K562 (cell line): ENCODE measurements around the gene SNPH. TPM values are rescaled to one million over a fixed set of nuclear protein-coding genes. Genes with fewer than 3 reads are reported as not detected.

Experiments used
- ATAC-seq: fragments of 200-7000 bp; cut with Tn5 transposase; 3 replicates; pipeline ENCODE4 v1.9.1; 2020; ENCODE audit warnings: moderate library complexity
- BruUV-seq: library from RNA; stranded (reverse); fragments of 400-500 nt; replicated peaks from 2 replicates; lab custom pipeline; 2021; lab: Mats Ljungman, UMichigan
- CTCF ChIA-PET: fragments of 300-600 bp; formaldehyde crosslinking; extraction: SDS; loops from one replicate; lab custom pipeline; 2021; ENCODE audit warnings: low intra/inter-chr PET ratio; lab: Yijun Ruan, JAX
- POLR2A ChIA-PET: fragments of 300-600, 350-650 bp; sonication (Branson Sonifier 250); formaldehyde crosslinking; extraction: SDS; loops from one replicate; lab custom pipeline; 2021; ENCODE audit warnings: antibody characterized with exemption, inconsistent platforms; lab: Yijun Ruan, JAX
- DNase-seq, 4 experiments: peaks; one replicate each; pipeline versions ENCODE4 v3.0.0 to v3.0.0-alpha.2; 2011 to 2018; ENCODE audit warnings: low spot score in 3 of 4, mixed read lengths in 3 of 4; ENCODE audit errors: extremely low read depth in 1 of 4
- FAIRE-seq: peaks from 2 replicates; lab custom pipeline; 2011; peaks lifted over from hg19 to GRCh38; lab: Jason Lieb, UNC
- H2AFZ ChIP-seq: 2 replicates; pipeline ENCODE4 v1.6.0; 2011; ENCODE audit warnings: low read depth, low read length, control low read depth, inconsistent platforms
- H3K27ac ChIP-seq: fragments of 200-600 bp; 3 replicates; pipeline ENCODE4 v1.8.0; 2011; ENCODE audit warnings: low read depth, mild to moderate bottlenecking, control low read depth, inconsistent platforms, low read length, moderate library complexity, mixed read lengths; ENCODE audit errors: extremely low read depth
- H3K27me3 ChIP-seq, 2 experiments: fragments of 300-600 bp in 1 of 2; 2 replicates in 1 of 2; 3 replicates in 1 of 2; pipeline versions ENCODE4 v1.6.0 to v1.8.0; 2011; ENCODE audit warnings: inconsistent platforms in 2 of 2, low read length in 2 of 2, mild to moderate bottlenecking in 1 of 2, mixed read lengths in 1 of 2, moderate library complexity in 1 of 2; ENCODE audit not compliant: control insufficient read depth in 2 of 2, insufficient read depth in 2 of 2
- H3K36me3 ChIP-seq: fragments of 300-600 bp; 3 replicates; pipeline ENCODE4 v1.8.0; 2011; ENCODE audit warnings: mild to moderate bottlenecking, low read length, inconsistent platforms; ENCODE audit not compliant: control insufficient read depth, insufficient read depth
- H3K4me1 ChIP-seq, 2 experiments: fragments of 200-600 bp in 1 of 2; replicated peaks in 1 of 2; 2 replicates in 1 of 2; 3 replicates in 1 of 2; pipeline versions ENCODE4 v1.5.1 to v1.8.0; 2011; ENCODE audit warnings: inconsistent platforms in 2 of 2, low read length in 2 of 2, mild to moderate bottlenecking in 1 of 2, mixed read lengths in 1 of 2, moderate library complexity in 1 of 2; ENCODE audit not compliant: control insufficient read depth in 2 of 2, insufficient read depth in 2 of 2
- H3K4me2 ChIP-seq: 2 replicates; pipeline ENCODE4 v1.6.1; 2011; ENCODE audit warnings: low read length, control low read depth, inconsistent platforms, mixed read lengths; ENCODE audit not compliant: insufficient read depth
- H3K4me3 ChIP-seq: fragments of 200-600 bp; sonication (generic), shearing (Covaris generic); 2 replicates; pipeline ENCODE4 v1.5.1; 2016; ENCODE audit warnings: control low read depth, inconsistent platforms
- H3K79me2 ChIP-seq: fragments of 200-600 bp; 3 replicates; pipeline ENCODE4 v1.8.0; 2011; ENCODE audit warnings: low read length, inconsistent platforms; ENCODE audit not compliant: control insufficient read depth, insufficient read depth
- H3K9ac ChIP-seq, 2 experiments: 2 replicates each; pipeline versions ENCODE4 v1.6.0 to v1.6.1; 2011; ENCODE audit warnings: low read depth in 2 of 2, low read length in 2 of 2, control low read depth in 1 of 2, inconsistent platforms in 1 of 2, mild to moderate bottlenecking in 1 of 2, mixed read lengths in 1 of 2; ENCODE audit not compliant: insufficient read depth in 1 of 2
- H3K9me1 ChIP-seq: one replicate; pipeline ENCODE4 v1.6.0; 2011; ENCODE audit warnings: inconsistent platforms, mild to moderate bottlenecking, low read length, moderate library complexity; ENCODE audit not compliant: control insufficient read depth, insufficient read depth
- H3K9me3 ChIP-seq: replicated peaks from 2 replicates; pipeline ENCODE4 v1.5.1; 2011; ENCODE audit warnings: low read depth, low read length, inconsistent platforms; ENCODE audit not compliant: control insufficient read depth, insufficient read depth
- H4K20me1 ChIP-seq: replicated peaks from 2 replicates; pipeline ENCODE4 v1.6.1; 2011; ENCODE audit warnings: low read length, inconsistent platforms, mixed read lengths; ENCODE audit not compliant: control insufficient read depth, insufficient read depth
- RFX1 ChIP-seq: fragments of 450-650 bp; IDR thresholded peaks from 2 replicates; pipeline ENCODE4 v1.6.1; 2016; ENCODE audit warnings: mild to moderate bottlenecking, moderate library complexity
- ZZZ3 ChIP-seq: fragments of 450-650 bp; IDR thresholded peaks from 2 replicates; pipeline ENCODE4 v1.6.1; 2016; ENCODE audit warnings: antibody characterized with exemption, mild to moderate bottlenecking, moderate library complexity
- WGBS: fragments of 100-300 bp; shearing (Covaris generic); methylation state at CpG from one replicate; pipeline ENCODE4 v1.1.6; 2016; ENCODE audit warnings: low coverage, mixed read lengths; ENCODE audit not compliant: insufficient coverage; ENCODE audit errors: missing lambda C conversion rate; 5-methylcytosine and 5-hydroxymethylcytosine counted together
- in situ Hi-C: fragments of 300-500 bp; cut with MboI; formaldehyde crosslinking; loops from 4 replicates; pipeline ENCODE4 v1.15.0; 2018; ENCODE audit warnings: inconsistent platforms, mixed read lengths
- intact Hi-C: fragments of 100-400 bp; cut with micrococcal nuclease; formaldehyde crosslinking; loops from 2 replicates; pipeline ENCODE4 v1.14.2; 2022
- polyA plus RNA-seq, 8 experiments: library from polyadenylated mRNA; depleted of rRNA in 4 of 8; stranded (reverse) in 5 of 8; unstranded in 3 of 8; fragments of >200 nt; fragmentation: Nextera tagmentation in 2 of 8; fragmentation: Illumina TruSeq in 1 of 8; extraction: Ambion mirVana in 2 of 8; extraction: Trizol in 1 of 8; gene quantifications; 2 replicates each; pipeline versions ENCODE4 v1.2.1 to v1.2.3, GENCODE V29; 2011 to 2014; ENCODE audit warnings: inconsistent platforms in 1 of 8, missing spikeins in 1 of 8
- total RNA-seq, 7 experiments: library from RNA; depleted of rRNA in 6 of 7; stranded (reverse); fragments of >200 nt in 6 of 7; fragmentation: Illumina TruSeq in 2 of 7; extraction: Trizol in 2 of 7; gene quantifications; 2 replicates each; pipeline versions ENCODE4 v1.2.1 to v1.2.3, GENCODE V29; 2011 to 2021; ENCODE audit warnings: low replicate concordance in 1 of 7

The SNPH gene
- total and polyA plus RNA-seq, 9 of the 15 experiments (the other 6 are each of a cell fraction or from before 2014, with no cell fraction given) = 0.03 to 4.2 (median 1.4) TPM

GRCh38 chr20:1283522-1284510 lies 17.7 kb downstream of the SNPH start:
- Histone ChIP-seq H3K4me3 (no peak overlapping the region), H3K4me1 (peaks cover 0 to 3% of the 10 kb centered on the region in 2 experiments; a peak in 2 of 5 replicates), H4K20me1 (0 out of 2 replicates have a peak, but pooled peaks cover 3% of the 10 kb centered on the region), H3K36me3 (no peaks in the 10 kb centered on the region), H3K4me2 (no peak overlapping the region), H3K79me2 (no peaks in the 10 kb centered on the region), H2AFZ (no peak overlapping the region), H3K27me3 (no peaks in the 10 kb centered on the region), H3K9ac (no peak overlapping the region), H3K9me3 (no peaks in the 10 kb centered on the region), H3K27ac (no peak overlapping the region), H3K9me1 (no peaks in the 10 kb centered on the region)
- intact Hi-C loops = no loop called here
- whole genome bisulfite sequencing = 48% methylated on average over 8 of the region's 9 CpGs
- POLR2A ChIA-PET = interaction anchor here (0.6 to 0.8 kb wide), 2 partner anchors 9 kb away, joined by 3 read pairs; no protein-coding TSS in a partner anchor
- FAIRE-seq (no peak), DNase-seq (no peak), ATAC-seq (no peak)
- in situ Hi-C loops = no loop called here
- CTCF ChIA-PET = no interaction called here
- BruUV-seq = no TSS peak
- TF ChIP-seq RFX1 (peak; percentile 43; the same call in 1 of the 2 replicates), ZZZ3 (no peak)
